HG03060 (cell line): ENCODE results near the gene MAP1S.

Experiments
- ATAC-seq: cut with Tn5 transposase; IDR thresholded peaks from one replicate; pipeline ENCODE4 v1.9.1; 2021; ENCODE audit warnings: low read depth, moderate number of reproducible peaks; ENCODE audit not compliant: unreplicated experiment

The MAP1S gene, protein sequence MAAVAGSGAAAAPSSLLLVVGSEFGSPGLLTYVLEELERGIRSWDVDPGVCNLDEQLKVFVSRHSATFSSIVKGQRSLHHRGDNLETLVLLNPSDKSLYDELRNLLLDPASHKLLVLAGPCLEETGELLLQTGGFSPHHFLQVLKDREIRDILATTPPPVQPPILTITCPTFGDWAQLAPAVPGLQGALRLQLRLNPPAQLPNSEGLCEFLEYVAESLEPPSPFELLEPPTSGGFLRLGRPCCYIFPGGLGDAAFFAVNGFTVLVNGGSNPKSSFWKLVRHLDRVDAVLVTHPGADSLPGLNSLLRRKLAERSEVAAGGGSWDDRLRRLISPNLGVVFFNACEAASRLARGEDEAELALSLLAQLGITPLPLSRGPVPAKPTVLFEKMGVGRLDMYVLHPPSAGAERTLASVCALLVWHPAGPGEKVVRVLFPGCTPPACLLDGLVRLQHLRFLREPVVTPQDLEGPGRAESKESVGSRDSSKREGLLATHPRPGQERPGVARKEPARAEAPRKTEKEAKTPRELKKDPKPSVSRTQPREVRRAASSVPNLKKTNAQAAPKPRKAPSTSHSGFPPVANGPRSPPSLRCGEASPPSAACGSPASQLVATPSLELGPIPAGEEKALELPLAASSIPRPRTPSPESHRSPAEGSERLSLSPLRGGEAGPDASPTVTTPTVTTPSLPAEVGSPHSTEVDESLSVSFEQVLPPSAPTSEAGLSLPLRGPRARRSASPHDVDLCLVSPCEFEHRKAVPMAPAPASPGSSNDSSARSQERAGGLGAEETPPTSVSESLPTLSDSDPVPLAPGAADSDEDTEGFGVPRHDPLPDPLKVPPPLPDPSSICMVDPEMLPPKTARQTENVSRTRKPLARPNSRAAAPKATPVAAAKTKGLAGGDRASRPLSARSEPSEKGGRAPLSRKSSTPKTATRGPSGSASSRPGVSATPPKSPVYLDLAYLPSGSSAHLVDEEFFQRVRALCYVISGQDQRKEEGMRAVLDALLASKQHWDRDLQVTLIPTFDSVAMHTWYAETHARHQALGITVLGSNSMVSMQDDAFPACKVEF

DNA sequence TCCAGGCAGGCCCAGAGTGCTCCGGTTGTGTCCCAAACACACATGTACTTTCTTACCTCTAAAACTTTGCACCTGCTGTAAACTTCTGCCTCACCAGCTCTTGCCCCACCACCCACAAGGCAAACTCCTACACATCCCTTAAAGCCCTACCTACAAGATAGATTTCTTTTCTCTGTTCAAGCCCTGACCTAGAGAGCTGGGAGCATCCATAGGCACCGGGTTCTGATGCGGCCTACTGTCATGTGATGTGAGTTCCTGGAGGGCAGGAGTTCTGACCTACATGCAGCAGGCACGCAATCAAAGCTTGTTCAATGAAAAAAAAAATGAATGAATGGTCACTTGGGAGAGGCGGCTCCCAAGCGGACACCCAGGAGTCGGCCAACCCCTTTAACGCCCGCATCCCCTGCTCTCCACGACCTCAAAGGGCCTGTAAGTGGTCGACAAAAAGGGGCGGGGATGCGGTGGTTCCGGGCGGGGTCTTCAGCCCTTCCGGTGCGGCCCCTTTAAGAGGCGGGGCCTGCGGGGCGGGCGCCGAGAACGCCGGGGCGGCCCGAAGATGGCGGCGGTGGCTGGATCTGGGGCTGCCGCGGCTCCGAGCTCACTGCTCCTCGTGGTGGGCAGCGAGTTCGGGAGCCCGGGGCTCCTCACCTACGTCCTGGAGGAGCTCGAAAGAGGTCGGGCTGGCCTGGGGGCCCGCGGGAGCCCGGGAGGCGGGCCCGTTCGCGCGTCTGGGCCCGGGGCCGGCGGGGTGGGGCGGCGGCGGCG lies at the start of gene MAP1S:
Gene MAP1S (plus strand): TSS at position 534 of the 765 bp plus-strand sequence. CDS start 23 bp downstream, at position 557.
- no peak for ATAC-seq

DNA sequence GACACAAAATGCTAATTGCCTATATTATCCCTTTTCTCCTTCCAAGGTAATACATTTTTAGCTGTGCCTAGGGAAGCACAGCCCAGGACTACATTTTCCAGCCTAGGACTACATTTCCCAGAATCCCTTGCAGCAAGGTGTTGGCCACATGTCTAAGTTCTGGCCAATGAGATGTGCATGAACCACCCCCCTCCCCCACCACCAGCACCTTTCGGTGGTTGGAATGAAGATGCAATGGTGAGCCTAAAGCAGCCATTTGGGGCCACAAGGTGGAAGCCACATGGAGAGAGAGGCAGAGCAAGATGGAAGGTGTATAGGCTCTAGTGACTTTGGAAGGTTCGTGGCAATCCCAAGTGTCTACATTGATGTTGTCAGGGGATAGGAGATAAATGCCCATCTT lies 47.4 kb upstream of the MAP1S start:
- ATAC-seq: no peak

DNA sequence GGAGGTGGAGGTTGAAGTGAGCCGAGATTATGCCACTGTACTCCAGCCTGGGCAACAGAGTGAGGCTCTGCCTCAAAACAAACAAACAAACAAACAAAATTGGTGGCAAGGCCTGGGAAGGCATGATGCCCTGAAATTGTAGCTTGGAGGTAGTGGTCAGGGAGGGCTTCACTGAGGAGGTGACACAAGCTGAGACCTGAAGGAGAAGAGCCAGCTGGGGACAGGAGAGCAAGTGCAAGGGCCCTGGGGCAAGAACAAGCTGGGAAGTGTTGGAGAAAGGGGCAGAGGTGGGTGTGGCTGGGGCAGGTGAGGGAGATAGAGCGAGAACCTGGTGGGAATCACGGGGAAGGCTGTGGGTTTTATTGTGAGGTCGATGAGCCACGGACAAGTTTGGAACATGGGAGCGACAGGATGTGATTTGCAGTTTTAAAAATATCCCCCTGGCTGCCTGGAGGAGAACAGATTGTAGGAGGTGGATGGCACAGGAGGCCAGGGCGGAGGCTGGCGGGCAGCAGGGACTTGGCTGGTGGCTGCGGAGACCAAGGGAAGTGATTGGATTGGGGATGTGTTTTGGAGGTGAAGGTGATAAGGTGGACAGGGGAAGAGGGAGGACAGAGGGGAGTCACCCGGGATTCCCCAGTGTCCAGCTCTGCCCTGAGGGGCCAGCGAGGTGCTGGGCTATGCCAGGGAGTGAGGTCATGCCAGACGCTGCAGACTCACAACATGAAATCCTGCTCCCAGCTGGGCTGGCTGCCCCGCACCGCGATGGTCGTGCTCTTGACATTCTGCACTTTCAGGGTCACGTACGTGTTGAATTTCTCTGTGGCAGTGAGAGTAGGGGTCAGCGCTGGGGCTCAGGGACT lies 45.1 kb upstream of the MAP1S start:
- no peak for ATAC-seq

DNA sequence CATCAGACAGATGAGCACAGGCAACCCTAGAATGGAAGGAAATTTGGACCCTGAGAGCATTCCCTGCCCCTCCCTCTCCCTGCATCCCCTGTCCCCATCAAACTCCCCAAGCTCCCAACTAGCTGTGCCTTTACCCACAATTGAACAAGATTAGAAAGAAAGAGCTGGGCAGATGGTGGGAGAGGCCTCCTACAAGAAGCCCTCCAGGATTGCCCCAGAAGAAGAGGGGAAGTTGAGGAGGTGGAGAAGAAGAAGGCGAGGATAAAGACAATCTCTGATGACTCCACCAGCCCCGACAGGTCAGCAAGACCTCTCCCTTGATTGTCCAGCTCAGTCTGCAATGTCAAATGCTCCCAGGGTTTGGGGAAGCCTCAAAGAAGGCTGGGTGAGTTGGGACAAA lies 43.0 kb upstream of the MAP1S start:
- ATAC-seq: no peak

DNA sequence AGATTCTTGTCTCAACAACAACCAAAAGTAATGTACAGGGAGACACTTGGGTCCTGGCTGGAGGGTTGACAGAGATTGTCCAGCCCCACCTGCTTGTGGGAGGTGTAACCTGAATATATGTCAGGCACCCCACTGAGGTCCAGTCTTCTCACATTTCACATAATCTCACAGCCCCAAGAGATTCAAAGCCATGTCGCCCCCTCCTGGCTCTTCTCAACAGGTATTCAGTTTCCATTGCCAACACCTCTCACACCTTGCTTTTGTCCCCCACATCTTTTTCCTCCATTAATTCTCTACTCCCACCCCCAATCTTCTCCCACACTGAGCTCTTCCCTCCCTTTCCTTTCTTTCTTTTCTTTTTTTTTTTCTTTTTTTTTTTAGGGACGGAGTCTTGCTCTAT lies 42.3 kb upstream of the MAP1S start:
- ATAC-seq: no peak

DNA sequence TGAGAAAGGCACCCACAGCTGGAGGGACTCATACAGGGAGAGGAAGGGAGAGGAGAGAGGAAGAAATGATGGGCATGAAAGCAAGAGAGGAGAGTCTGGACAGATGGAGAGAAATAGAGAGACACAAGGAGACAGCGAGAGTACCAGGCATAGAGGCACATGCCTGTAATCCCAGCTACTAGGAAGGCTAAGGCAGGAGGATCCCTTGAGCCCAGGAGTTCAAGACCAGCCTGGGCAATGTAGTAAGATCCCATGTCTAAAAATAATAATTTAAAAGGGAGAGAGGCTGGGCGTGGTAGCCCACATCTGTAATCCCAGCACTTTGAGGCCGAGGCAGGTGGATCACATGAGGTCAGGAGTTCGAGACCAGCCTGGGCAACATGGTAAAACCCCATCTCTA lies 40.4 kb upstream of the MAP1S start:
- ATAC-seq: no peak

DNA sequence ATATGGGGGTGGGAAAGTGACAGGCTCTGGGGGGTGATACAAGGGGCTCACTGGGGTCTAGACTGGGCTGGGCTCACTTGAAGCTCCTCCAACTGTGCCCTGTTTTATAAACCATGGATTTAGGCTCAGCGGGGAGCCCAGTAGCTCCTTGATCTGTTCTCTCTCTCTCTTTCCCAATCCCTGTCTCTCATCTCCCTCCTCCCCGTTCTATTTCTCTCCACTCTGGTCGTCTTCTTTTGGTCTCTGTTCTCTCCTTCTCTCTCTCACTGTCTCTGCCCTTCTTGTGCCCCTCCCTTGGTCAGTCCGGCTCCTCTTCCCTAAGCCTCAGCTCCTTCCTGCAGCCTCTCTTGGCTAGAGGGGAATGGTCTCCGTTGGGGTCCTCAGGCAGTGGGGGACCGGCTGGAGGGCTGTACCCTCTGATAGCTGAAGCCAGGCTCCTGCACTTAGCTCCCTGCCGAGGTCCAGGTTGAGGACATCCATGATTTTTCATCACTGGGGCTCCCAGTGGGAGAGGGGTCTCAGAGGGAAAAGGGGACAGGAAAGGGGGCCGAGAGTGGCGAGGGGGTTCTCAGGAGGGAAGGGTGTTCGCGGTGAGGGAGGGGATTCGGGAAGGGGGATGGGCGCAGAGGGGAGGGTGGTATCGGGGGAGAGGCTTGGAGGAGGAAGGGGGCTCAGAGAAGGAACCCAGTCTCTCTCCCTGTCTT lies 39.6 kb upstream of the MAP1S start:
- ATAC-seq: no peak

DNA sequence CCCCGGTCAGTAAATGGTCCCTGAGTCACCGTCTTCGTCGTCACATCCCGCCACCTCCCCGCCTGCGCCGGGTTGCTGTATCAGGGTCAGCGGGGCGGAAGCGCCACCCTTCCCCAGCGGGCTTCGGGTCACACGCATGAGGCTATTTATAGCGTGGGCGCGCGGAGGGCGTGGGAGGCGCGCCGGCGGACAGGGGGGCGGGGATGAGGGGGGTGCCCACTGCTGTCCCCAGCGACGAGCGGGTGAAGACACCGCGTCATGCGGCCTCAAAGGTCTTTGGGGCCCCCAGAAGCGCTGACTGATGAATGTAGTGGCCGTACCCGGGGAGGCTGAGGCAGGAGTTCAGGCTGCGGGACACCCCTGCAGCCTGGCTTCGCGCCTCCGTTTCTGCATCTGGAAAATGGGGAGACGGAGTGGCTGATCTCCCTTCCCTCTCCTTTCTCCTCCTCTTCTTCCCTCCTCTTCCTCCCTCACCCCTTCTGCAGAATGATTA lies 39.0 kb upstream of the MAP1S start:
- no peak for ATAC-seq

DNA sequence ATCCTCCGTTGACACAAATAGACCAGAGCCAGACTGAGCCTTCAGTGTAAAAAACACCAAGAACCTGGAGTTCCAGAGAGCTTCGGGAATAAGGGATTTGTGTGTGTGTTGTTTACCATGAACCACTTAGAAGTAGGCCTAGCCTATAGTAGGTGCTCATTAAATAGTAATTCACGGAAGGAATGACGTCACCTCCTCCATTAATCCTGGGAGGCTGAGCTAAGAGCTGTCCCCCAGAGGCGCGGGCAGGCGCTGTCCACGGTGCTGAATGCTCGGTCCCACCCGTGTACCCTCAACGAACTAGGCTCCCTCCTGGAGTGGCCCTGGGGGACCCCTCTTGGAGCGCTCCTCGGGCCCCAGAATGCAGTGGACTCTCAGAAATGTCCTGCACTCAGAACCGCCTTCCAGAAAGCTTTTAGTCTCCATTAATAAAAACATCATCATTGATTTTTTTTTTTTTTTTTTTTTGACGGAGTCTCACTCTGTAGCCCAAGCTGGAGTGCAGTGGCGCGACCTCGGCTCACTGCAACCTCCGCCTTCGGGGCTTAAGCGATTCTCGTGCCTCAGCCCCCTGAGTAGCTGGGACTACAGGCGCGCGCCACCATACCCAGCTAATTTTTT lies 37.7 kb upstream of the MAP1S start:
- ATAC-seq: no peak

DNA sequence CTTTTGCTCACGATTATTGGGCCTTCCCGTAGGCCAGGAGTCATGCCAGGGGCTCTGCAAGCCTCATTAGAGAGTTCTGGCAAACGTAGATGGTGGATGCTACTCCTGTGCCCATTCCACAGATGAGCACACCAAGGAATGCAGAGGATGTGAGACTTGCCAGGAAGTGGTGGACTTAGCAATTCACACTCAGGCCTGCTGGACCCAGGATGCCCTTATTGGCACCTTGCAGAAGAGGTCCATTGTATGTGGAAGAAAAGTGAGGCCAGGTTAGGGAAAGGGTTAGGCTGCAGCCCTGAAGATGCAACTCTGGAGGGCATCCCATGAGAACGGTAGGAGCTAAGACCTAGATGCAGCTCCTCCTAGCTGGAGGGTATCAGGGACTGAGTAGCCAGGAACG lies 37.0 kb upstream of the MAP1S start:
- no peak for ATAC-seq

DNA sequence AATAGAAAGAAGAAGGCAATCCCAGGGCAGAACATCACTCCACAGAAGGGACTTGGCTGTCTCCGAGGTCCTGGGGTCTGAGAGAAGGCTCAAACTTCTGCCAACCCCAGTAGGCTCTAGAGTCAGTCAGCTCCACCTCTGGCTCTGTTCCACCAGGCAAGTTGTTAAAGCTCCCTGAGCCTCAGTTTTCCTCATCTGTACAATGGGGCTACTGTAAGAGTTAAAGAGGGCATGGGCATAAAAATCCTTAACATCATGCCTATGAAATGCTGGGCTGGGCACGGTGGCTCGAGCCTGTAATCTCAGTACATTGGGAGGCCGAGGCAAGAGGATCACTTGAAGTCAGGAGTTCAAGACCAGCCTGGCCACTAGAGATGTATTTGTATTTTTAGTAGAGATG lies 36.2 kb upstream of the MAP1S start:
- ATAC-seq: no peak

DNA sequence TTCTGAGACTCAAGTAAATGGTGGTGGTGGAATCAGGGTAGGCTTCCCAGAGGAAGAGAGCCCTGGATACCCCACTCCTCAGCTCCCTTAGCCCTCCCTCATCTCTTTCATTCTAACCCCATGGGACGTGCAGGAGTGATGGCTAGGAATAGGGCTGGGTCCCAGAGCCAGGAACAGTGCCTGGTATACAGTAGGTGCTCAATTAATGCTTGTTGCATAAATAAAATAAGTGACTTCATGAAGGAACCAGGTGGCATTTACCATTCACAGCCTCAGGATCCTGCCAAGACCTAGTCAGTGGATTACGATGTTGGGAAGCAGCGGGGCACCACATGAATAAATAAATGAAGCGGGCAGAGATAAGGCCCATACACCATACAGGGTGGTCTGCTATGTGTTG lies 35.0 kb upstream of the MAP1S start:
- no peak for ATAC-seq

DNA sequence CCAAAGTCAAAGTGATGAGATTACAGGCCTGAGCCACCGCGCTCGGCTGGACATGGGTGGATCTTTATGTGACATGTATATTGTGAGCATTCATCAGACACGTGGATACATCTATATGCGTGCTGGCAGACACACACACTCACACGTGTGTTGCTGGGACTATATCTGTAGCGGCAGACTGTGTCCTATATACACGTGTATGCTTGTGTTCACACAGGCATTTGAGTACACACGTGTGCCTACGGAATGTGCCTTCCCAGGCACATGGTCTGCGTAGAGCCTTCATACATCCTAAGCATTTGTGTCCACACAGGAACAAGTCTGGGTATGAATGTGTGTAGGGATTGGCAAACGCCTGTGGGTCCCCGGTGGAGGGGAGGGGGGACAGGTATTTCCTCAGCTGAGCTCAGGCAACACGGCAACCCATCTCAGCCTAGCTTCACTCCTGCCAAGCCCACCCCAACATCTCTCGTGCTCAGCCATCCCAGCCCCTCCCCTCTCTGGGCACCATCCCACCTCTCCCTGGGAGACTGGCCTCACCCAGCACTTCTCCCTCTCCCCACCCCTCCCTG lies 33.7 kb upstream of the MAP1S start:
- no peak for ATAC-seq

DNA sequence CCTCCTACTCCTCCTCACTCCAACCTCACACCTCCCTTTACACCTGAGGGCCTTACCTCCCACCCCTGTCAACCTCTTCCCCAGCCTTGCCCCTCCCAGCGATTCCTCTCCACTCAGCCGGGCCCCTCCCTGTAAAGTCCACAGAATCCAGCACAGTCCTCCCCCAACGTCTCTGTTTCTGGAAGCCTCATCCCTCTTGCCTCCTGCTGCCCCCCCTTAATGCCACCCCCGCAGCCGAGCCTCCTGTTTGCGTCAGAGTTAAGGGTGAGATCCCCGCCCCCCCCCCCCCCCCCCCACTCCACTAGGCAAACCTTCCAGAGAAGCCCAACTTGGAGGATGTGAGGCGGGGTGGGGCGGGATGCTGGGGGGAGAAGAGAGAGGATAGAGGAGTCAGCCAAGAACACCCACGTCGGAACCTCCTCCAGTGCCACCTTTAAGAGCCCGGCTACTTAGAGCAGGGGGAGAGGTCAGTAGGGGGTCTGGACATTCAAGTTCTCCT lies 33.2 kb upstream of the MAP1S start:
- ATAC-seq: no peak

DNA sequence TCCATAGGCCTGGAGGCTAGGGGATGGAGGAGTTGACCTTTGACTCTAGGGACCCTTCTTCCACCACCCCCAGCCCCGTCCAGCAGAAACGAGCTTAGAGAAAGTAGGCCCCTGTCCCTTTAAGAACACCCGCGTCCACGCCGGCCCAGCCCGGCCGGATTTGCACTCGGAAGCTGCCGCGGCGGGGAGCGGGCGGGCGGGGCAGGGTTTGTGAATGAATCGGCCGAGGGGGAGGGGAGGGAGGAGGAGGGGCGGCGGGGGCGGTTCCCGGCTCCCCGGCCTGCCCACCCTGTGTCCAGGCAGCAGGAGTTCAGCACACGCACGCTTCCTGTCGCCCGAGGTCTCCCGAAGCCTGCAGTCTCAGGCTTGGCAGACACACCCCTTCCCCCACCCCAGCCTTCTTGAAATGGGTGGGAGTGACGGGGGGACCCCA lies 32.7 kb upstream of the MAP1S start:
- ATAC-seq: no peak

DNA sequence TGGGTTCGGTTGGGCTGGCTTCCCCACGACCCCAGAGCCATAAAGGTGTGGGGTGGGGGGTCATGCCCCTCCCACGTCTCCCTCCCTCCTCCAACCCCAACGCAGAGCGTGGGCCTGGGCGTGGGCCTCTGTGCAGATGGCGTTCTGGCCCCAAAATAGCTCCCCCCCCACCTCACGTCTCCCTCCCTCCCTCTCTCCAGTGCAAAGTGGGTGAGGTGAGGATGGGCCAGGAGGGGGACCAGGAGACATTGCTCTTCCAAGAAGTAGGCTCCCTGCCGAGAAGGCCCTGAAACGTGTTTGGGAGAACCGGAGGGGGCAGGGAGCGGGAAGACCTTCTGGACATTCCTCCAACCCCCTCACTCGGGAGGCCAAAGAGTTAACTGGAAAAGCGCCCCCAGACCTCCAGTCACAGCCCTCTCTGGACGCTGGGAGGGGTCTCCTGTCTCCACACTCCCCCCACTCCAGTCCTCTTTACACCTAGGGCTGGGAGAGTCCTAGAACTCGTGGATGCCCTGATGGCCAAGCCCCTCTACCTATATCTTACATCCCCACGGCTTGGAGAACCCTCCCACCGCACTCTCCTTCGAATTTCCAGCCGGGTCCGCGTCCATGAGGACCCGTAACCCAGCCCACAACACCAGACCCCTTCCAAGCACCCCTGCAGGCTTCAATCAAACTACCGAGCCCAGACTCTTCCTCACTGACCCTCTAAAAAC lies 32.0 kb upstream of the MAP1S start:
- ATAC-seq: no peak
